ENCODE results near the gene MRPL38. TPM values are rescaled to one million over a fixed set of nuclear protein-coding genes. Genes with fewer than 3 reads are reported as not detected.
A peak's percentile ranks its signal among the peaks of the same experiment; 100 is the strongest.
"Not testable (repeated sequence)": the region's sequence is repeated elsewhere in the genome, so short reads cannot be mapped to it uniquely, and the experiment has no call there.

The MRPL38 gene
- total RNA-seq, 1 donor from 2014 or later = 73.6 TPM

DNA sequence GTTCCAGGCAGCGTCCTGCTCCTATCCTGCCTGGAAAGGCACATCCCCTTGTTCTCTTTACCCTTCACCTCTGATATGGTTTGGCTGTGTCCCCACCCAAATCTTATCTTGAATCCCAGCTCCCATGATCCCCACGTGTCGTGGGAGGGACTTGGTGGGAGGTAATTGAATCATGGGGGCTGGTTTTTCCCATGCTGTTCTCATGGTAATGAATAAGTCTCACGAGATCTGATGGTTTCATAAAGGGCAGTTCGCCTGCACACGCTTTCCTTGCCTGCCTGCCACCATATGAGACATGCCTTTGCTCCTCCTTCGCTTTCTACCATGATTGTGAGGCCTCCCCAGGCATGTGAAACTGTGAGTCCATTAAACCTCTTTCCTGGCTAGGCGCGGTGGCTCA lies 18.8 kb downstream of the MRPL38 start:
- intact Hi-C loops (cut with DNase I); DNase-seq (ENCODE audit: low spot score); ATAC-seq: not testable (repeated sequence)

GRCh38 chr17:75885431-75885830 lies 19.3 kb downstream of the MRPL38 start:
- no peak for ATAC-seq
- no peak for DNase-seq (ENCODE audit: low spot score)
- intact Hi-C loops (cut with DNase I) = no loop called here

- intact Hi-C loops (cut with DNase I) = no loop called here
- DNase-seq (ENCODE audit: low spot score) = no peak
Observed at GRCh38 chr17:75881678-75882454, 22.8 kb downstream of the MRPL38 start.

GRCh38 chr17:75880266-75880665 lies 24.4 kb downstream of the MRPL38 start:
- no peak for DNase-seq (ENCODE audit: low spot score)
- intact Hi-C loops (cut with DNase I) = no loop called here
- ATAC-seq = no peak

More at GRCh38 chr17:75881678-75882454, 22.8 kb downstream of the MRPL38 start:
- ATAC-seq = no peak

GRCh38 chr17:75878174-75878998 lies 26.3 kb downstream of the MRPL38 start, which contains the start of gene TRIM47:
TRIM47 (minus strand) TSS chr17:75878581; CDS start chr17:75878548, 33 bp downstream.
- peak; percentile 50 for ATAC-seq
- intact Hi-C loops (cut with DNase I) = no loop called here

DNA sequence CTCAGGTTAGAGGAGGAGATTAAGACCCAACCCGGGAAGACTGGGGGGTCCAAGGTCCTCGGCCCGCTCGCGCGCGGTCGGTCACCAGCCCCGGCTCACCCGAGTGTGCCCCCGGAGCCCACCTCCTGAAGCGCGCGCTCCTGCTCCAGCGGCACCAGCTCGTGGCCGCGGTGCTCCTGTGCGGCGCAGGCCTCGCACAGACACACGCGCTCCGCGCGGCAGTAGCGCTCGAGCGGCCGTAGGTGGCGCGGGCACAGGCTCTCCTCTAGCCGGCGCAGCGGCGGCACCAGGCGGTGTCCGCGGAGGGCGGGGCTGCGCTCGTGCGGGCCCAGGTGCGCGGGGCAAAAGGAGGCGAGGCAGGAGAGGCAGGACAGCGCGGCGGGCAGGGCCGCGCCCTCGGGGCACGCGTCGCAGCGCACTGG lies 26.9 kb downstream of the MRPL38 start:
- DNase-seq (ENCODE audit: low spot score) (peak; percentile 82), ATAC-seq (peak; percentile 45)
- intact Hi-C loops (cut with DNase I) = no loop called here

More at GRCh38 chr17:75878174-75878998, 26.3 kb downstream of the MRPL38 start, which contains the start of gene TRIM47:
- peak; percentile 81 for DNase-seq (ENCODE audit: low spot score)

DNA sequence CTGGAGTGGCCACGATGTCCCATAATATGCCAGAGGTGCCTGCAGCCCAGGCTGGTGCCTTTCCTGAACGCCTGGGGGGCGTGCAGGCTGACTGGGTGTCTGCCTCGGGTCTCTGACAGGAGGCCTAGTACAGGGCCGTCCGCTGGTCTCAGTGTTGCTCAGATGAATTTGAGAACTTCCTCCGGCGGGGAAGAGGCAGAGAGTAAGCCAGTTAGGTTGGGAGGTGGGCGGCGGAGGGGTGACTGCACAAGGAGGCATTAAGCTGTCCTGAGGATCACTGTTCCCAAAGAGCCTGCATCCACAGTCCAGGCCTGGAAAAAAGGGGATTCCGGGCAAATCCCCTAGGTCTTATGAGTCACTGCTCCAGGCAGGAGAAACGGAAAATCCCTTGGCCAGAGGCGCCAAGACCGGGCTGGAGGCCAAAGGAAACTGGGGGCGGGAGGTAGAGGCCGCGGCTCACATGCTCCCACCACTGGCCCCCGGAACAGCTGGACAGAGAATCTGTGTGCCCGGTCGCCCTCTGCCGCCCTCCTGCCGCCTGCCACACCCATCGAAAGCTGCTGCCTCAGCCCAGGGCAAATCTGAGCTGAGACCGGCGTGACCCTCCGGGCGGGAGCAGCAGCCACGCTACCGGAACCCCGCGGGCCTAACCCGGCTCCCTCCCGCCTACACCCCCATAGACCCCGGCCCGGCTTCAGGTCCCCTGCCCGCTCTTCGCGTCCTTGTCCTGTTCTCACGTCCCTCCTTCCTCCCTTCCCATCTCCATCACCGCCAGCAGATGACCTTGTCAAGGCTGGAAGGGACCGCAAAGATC lies 27.5 kb downstream of the MRPL38 start:
- DNase-seq (ENCODE audit: low spot score) (peak; percentile 98), ATAC-seq (peak; percentile 84)
- intact Hi-C loops (cut with DNase I) = no loop called here

GRCh38 chr17:75876190-75876937 lies 28.3 kb downstream of the MRPL38 start:
- DNase-seq (ENCODE audit: low spot score) = no peak
- intact Hi-C loops (cut with DNase I) = no loop called here
- peak; percentile 1 for ATAC-seq

DNA sequence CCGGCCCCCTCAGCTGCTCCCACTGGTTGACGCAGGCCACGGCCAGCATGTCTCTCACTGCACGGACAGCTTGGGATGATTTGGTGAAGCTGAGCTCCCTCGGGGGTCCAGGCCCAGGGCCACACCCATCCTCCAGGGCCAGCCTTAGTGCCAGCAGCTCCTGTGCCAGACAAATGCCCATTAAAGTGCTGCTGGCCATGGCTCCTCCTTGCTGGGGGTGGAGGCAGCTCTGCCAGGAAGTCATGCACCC lies 28.8 kb downstream of the MRPL38 start:
- ATAC-seq (no peak), DNase-seq (ENCODE audit: low spot score) (no peak)
- intact Hi-C loops (cut with DNase I) = no loop called here

DNA sequence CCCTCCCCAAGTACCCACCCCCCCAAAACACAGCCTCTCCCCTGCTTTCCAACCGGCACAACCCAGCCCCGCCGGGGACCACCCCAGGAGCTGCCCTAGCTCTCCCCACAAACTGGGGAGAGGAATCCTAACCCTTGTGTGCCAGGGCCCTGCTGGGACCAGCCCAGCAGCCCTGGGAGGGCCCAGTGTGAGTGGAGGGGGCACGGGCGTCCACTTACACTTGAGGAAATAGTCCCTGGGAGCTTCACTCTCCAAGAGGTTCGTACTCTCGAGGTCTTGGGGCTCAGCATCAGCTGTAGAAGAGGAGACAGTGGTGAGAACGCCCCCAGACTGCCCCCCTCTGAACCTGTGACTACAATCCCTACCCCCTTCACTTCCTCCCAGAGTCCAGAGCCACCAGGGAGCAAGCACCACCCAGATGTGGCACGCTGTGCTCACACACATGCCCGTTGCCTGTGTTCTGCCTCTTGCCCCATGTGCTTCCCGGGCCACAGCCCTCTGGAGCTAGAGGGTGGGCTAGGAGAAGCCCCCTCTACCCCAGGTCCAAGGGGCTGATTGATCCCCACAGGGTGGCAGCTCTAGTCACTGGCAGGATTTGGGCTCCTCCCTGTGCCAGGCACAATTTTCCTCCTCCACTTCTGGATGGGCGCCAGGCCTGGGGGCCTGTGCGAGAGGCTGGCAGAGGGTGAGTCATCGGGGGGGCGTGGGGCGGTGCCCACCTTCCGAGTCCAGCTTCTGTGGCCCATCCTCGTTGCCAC lies 29.3 kb downstream of the MRPL38 start:
- ATAC-seq (no peak), DNase-seq (ENCODE audit: low spot score) (no peak)
- intact Hi-C loops (cut with DNase I) = no loop called here

DNA sequence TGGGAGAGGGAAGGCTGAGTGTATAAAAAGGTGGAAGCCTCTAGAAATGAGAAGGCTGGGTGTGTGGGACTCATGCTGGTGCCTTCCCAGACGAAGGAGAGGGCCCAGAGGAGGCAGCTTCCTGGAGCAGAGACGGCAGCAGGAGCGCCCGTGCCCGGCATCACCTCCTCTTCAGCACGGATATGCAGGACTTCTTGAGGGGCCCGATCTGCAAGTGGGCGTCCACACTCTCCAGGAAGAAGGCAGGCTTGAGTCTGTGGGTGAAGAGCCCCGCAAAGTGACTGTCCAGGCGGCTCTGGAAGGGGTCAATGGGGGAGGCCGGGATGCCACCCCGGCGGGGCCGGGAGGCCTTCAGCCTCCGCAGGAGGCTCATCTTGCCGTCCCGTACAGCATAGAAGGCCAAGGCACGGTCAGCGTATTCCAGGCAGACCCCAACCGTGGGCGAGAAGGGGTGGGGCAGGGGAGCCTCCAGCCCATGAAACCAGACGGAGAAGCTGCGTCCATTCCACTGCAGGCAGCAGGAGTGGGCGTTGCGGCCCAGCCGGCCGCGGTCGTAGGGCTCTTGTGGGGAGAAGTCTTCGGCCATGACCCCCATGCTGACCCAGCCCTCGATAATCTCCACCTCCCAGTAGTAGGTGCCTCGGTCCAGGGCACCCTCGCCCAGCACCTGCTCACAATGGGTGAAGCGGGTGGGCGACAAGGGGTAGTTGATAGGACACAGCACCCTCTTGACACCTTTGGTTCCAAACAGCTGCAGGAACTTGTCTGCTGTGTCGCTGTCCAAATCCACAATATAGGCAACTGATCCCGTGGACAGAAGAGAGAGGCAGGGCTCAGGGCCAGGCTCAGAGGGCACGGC lies 30.1 kb downstream of the MRPL38 start:
- DNase-seq (ENCODE audit: low spot score) = no peak
- intact Hi-C loops (cut with DNase I) = no loop called here
- ATAC-seq = no peak

DNA sequence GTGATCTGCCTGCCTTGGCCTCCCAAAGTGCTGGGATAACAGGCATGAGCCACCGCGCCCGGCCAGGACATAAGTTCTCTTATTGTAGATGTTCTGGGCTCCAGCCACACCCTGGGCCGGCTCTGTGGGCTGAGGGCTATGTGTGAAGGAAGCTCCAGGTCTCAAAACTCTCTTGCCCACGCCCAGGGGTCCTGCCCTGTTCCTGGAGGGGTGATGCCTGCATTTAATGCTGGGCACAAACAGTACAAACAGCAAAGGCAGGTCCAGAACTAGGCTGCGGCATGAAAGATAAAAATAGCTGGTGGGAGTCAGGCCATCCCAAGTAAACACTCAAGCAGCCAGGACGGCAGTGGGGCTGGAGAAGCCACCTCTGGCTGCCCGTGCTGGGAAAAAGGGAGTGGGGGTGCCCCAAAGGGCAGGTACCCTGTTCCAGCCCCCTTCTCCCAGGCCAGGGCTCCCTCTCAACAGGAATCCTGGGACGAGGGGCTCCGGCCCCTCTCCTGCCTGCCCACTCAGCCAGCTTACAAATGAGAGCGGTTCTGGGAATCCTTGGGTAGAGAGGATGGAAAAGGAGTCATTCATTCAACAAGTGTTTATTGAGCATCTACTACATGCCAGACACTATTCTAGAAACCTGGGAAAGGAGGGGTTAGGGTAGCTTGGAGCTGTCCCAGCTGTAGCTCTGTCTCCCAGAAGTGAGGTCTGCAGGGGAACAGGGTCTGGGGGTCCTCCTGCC lies 30.9 kb downstream of the MRPL38 start:
- no peak for ATAC-seq
- no peak for DNase-seq (ENCODE audit: low spot score)
- intact Hi-C loops (cut with DNase I) = no loop called here

GRCh38 chr17:75872434-75873351 lies 32.0 kb downstream of the MRPL38 start:
- intact Hi-C loops (cut with DNase I) = no loop called here
- ATAC-seq (peak; percentile 43), DNase-seq (ENCODE audit: low spot score) (no peak)

GRCh38 chr17:75870228-75870627 lies 34.5 kb downstream of the MRPL38 start:
- intact Hi-C loops (cut with DNase I) = not testable (repeated sequence)

More at GRCh38 chr17:75870228-75870627, 34.5 kb downstream of the MRPL38 start:
- DNase-seq (ENCODE audit: low spot score); ATAC-seq: not testable (repeated sequence)
